Measurements from ENCODE around the gene RTTN.

GRCh38 chr18:70024093-70024492 lies 181.4 kb downstream of the RTTN start:
- no peak for TF ChIP-seq CTCF (conservative IDR thresholded peaks at IDR 0.05; ENCODE audit: low read depth, low read length)
- TF ChIP-seq SMC3 (IDR thresholded peaks at IDR 0.05; ENCODE audit: low read depth, low read length): no peak
- TF ChIP-seq CEBPB (IDR thresholded peaks at IDR 0.05; ENCODE audit: low read depth, low read length): no peak
- TF ChIP-seq POLR2A (IDR thresholded peaks at IDR 0.05; ENCODE audit: low read depth, low read length): no peak
